HG03025 (cell line): ENCODE results near the gene SPATA46.

Experiments
- ATAC-seq: cut with Tn5 transposase; IDR thresholded peaks from one replicate; pipeline ENCODE4 v1.9.1; 2021; ENCODE audit warnings: mild to moderate bottlenecking, moderate library complexity; ENCODE audit not compliant: unreplicated experiment, low FRiP score

Gene SPATA46

DNA sequence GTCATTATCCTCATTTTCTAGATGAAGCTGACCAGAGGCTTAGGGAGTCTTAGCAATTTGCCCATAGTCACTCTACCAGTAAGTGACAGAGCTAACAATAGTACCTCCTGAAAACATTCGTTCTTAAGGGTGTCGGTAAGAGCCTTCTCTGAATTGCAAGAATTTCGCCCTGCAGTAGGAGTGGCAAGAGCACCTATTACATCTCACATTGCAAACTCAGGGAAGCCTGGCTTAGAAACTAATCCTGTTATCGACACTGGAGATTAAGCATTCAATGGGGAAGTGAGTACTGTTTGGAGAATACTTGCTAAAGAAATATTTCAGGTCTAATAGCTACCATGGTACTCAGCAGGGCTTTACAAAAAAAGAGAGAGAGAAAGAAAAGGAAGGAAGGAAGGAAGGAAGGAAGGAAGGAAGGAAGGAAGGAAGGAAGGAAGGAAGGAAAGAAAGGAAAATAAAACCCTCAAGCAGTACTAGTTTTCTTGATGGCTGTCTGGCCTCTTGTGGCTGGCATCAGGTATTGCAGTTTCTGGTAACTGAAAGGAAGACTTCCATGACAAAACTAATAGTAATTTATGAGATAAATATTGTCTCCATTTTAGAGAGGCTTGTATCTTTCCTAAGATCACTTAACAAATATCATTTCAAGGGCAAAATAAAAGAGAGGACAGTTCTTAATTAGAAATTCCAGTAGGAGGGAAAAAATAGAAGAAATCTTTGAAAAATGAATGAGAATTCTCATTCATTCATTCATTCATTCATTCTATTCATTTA lies 15.3 kb upstream of the SPATA46 start:
- no peak for ATAC-seq

DNA sequence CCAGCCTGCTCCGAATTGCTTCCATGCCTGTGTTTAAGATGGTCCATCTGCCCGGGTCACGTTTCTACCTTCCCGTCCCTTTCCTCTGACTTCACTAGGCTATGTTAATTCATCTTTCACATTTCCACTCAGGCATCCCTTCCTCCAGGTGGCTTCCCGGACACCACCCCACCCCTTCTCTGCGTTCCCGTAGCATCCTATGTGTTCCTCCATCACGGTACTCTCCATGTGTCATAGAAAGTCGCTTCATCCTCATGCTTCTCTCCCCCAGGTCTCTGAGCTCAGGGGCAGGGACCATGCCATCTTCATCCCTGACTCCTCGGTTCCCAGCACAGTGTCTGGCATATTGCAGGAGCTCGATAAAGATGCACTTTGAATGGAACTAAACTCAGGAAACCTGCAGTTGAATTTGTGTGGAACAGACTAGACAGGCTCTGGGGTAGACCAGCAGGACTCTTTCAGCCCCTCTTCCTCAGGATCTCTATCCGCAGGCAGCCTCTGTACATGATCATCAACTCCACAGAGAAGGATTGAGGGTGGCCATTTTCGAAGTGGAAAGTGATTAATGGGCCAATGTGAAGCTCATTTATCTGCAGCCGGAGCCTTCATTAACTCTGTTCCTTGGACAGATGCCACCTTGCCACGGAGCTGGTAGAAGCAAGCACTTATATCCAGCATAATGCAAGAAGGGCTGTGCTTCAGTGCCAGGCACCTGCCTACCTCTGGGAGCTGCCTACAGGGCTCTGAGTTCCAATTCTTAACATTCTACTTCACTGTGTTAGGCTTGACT lies 13.9 kb upstream of the SPATA46 start:
- no peak for ATAC-seq

DNA sequence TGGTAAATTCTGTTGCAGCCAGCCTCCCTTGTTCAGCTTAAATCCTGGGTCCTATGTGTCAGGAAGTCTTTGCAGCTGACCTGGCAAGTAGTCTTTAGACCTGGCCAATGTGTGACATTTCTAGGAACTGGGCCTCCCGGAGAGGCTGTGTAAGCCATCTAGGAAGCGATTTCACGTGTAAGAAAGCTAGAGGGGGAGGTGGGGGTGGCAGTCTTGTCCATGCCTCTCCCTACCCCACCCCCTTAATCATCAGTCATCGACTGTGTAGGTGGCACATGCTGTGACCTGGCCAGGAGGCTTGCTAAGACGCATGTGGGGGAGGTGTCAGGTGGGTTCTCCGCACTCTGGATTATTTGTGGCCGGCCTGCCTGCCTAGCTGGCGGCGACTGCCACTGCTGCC lies 13.3 kb upstream of the SPATA46 start:
- ATAC-seq, result no peak

DNA sequence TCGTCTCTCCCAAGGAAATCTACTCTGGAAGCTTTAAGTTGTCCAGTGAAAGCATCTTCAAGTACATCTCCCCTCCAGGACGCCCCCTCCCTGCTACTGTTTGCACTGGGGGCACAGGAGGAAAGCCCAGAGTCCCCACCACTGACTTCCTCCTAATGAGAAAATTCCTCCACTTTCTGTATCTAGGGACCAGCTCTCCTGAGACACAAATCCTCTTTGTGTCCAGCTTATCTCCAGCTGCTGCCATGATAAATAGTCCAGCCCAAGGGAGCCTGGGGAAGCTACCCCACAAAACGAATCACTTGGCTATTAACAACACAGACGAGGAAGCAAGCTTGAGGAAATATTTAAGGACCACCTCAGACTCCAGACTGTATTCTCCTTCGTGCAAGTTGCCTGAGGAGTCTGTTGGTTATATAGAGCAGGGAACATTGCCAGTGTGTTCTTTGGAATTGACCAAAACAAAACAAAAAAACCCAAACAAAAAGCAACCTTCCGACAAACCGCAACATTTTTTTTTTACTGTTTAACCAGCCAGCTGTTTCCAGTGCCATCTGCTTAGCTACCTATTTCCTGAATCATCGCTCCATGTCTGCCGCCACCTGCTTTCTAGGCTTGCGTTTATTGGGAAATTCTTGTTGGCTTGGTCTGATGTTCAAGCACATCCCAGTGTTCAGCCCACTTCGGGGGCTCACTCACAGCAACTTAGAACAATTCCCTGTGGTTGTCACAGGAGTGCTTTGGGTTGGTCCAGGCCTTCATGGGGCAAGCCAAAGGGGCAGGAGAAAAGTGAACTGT lies 12.6 kb upstream of the SPATA46 start:
- ATAC-seq, result no peak

DNA sequence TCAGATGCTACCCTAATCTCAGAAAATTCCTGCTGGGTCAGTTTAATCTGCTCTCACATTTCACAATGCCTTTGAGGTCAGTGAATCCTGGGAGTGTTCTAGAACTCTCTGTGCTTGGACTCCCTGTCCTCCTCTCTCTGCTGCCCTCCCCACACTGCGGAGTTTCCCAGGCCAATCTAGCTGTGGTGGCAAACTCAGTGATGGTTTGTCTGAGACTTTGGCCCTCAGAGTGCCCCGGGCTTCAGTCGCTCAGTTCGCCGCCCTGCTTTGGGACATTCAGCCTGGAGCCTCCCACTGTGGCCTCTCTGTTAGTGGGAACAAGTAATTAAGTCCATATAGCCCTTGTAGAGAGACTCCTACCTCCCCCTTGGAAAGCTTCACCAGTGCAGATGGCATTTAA lies 12.0 kb upstream of the SPATA46 start:
- ATAC-seq, result no peak

DNA sequence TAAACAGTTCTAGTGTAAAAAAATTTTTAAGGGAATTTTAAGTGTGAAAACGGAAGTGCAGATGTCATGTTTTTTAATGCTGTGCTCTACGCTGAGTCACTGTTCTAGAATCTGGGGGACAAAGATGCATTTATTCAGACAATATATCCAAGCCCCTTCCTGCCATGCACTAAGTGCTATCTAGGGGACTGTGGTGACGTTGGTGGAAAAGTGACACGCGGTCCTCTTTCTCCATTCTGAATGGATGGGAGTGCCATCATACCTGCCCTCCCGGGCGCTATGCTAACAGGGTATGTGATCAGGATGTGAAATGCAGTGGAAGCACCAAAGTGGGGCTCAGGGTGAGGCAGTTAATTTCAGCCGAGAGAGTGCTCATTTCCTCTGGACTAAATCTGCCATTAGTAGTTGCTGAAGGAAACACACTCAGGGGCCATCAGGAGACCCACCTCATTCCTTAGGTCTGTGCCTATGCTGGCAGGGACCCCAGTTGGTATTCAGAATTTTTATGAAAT lies 11.5 kb upstream of the SPATA46 start:
- ATAC-seq, result no peak

DNA sequence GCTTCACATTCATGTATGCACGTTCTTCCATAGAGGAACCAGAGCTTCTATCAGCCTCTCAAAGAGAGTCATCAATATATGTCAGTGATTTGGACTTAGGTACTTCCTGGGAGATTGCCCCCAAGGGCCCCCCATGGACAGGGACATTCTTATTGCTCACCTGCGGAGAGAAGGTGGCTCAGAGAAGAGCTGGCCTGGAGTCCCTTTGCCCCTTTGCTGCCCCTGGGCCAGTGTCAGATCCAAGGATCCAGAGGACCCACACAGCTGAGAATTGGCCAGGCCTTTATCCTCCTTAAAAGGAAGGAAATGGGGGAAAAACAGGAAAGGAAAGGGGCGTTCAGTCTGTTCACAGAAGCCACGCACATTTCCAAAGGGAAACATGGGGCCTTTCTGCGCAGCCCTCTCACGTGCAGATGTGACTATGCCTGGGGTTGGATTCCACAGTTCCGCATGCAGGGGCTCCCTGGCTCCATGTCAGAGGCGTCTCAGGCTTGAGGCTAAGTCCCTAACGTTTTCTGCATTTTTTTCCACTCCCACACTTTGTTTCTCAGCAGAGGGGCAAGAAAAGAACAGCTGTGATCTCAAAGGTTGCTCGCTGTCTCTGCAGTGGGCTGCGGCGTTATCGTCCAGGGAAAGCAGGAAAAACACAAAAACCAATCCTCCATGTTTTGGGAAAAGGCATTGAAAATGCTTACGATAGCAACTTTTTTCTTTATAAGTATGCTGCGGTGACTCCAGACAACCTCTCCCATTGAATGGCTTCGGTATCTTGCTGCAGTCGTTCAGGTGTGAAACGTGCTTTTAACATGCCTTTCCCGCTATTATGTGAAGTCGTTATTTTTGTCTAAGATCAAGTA lies 10.8 kb upstream of the SPATA46 start:
- no peak for ATAC-seq

DNA sequence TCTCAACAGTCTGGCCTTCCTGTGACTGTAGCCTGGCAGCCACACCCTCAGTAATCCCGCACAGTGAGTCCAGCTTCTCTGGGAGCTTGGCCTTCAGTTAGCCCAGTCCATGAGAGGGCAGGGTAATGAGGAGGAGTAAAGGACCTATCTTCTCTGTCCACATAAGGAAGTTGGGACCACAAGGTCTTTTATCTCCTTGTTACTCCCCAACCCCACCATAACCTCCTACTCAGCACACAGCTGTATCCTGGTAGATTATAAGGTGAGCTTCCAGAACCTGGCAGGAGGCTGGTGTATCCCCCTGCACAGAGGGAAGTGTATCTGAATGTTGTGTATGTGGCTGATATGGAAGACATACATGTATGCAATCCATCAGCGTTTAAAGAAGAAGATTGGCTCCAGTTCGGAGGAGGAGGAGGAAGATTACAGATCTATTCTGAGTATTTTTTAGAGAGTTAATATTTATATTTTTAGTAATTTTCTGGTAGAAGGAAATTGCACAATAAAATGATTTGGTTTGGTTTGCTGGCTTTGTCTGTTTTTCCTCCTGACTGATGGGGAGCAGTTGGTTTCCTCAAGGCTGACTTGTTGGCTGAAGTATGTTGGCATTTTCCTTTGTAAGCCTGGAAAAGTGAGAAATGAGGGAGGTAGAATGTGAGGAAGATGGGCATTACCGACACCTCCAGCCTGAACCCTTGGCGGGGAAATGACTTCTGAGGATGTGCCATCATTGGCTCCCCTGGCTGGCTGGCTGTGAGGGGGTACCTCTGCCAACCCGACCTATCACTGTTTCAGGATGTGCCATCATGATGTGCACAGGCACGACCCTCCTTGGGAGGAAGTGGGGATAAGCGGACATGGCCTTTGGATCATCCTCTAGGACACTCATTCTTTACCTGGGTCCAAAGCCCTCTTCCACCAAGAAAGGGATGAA lies 9.9 kb upstream of the SPATA46 start:
- ATAC-seq, result no peak

DNA sequence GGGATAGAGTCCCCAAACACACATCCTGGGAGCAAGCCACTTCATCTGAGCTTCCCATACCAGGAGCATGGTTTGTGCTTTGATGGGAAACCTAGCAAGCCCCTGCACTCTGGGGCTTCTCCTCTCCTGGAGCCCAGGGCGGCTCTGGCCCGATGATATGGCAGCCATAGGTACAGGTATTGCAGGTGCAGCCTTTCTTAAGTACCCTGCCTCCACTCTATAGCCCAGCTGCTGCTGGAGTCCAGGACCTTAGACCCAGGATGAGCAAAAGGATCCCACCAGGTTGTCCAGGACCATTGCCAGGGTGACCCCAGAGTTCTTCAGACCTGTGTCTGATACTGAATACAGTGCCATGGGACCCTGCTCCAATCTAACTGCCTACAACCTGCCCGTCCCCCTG lies 9.0 kb upstream of the SPATA46 start:
- ATAC-seq, result no peak

DNA sequence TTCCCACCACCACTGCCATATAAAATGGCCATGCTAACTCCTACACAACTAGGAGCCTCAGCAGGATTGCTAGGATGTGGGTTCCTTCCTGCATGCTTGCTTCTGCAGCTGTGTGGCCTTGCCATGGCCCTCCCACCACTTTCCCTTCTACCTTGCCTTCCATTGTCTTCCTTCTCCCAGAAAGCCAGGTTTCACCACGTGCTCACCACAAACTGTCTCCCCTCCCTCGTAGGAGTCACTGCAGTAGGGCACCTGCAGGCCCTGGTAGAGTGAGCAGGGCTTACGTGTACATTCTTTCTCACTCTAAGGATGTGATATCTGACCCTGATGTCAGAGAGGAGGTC lies 8.6 kb upstream of the SPATA46 start:
- no peak for ATAC-seq

DNA sequence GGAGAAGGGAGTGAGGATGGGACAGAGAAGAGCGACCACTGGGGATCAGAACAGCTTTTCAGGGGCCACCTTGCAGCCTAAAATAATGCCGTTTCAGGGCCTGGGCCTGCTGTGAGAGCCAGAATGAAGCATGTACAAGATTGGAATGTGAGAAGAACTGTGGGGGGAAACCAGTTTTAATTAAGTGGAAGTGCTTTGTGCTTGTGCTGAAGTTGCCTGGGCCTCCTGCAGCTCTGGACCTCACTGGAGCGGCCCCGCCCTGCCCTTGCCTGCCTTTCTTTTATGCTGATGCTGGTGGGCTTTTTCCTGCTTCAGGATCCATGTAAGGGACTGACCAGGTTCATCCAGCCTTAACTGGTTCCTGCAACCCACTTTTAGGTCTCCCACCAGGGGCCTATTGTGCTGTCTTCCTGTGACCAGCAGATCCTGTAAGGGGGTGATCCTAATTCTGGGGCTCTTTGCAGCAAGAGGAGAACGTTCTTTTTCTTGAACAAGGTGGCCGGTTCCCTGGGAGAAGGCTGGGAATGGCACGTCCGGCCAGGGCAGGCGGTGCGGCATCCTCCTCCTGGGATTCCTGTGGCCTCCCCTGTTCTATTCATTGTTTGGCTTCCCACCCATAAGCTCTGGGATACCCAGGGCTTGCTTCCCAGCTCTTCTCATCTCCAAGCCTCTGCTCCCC lies 8.1 kb upstream of the SPATA46 start:
- no peak for ATAC-seq

DNA sequence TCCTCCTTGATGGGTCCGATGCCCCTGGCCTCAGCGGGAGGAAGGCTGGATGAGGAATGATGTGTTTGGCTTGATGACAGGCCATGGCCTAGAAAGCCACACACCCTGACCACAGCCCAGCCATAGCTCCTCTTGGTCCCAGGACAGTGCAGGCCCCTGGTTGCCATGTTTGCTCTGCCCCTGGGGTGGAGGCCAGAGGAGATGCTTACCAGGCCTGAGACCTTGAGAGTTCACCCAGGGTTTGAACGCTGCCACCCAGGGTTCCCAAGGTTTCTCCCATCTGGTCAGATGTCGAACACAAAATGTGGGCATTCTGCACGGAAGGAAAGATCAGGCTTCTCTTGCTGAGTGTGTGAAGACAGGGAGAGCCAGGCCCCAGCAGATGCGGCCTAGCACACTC lies 7.5 kb upstream of the SPATA46 start:
- ATAC-seq, result no peak

DNA sequence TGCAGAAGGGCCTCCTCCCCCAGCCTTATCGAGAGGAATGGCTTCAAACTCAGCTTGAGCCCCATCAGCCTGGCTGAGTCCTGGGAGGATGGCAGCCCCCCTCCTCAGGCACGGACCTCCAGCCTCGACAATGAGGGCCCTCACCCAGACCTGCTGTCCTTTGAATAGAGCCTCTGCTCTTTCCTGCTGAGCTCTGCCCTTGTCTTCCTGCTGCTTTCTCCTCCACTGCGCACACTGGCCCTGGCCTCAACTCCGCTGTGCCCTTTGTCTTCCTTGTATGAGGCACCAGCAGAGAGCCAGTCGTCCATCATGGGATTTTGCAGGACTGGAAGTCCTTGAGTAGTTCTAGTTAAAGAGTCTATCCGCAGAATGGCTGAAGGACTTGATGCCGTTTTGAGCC lies 6.9 kb upstream of the SPATA46 start:
- ATAC-seq, result no peak

DNA sequence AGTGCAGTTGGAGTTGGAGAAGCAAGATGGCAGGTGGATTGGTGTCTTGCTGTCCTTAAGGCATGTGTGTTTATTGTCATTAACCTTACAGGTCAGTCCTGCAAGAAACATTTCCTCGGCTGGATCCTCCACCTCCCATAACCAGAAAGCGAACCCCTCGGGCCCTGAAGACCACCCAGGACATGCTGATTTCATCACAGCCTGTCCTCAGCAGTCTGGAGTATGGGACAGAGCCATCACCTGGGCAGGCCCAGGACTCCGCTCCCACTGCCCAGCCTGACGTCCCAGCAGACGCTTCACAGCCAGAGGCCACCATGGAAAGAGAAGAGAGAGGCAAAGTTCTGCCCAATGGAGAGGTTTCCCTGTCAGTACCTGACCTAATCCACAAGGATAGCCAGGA lies 6.4 kb upstream of the SPATA46 start:
- no peak for ATAC-seq

DNA sequence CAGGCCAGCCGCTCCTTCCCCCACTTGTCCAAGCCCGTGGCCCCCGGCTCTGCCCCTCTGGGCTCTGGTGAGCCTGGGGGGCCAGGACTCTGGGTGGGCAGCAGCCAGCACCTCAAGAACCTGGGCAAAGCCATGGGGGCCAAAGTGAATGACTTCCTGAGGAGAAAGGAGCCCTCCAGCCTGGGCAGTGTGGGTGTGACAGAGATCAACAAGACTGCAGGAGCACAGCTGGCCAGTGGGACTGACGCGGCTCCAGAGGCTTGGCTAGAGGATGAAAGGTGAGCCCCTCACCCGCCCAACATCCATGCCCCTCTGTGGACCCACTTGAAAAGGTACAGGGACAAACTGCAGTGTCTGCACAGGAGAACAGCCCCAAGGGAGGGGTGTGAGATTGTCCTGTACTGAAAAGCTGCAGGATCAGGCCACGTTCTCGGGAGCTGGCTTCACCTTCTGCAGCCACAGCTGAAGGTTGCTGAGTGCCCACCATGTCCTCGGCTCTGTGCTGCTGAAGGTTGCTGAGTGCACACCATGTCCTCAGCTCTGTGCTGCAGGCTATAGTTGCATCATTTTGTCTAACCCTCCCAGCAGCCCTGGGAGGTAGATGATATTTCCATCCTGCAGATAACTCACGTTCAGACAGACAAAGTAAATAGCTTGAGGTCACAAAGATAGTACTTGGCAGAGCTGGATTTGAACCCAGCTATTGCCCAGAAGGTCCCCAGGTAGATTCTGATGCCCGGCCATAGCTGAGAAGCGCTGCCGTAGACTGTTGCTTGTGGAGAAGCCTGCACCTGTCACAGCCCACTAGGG lies 5.5 kb upstream of the SPATA46 start:
- ATAC-seq, result no peak

DNA sequence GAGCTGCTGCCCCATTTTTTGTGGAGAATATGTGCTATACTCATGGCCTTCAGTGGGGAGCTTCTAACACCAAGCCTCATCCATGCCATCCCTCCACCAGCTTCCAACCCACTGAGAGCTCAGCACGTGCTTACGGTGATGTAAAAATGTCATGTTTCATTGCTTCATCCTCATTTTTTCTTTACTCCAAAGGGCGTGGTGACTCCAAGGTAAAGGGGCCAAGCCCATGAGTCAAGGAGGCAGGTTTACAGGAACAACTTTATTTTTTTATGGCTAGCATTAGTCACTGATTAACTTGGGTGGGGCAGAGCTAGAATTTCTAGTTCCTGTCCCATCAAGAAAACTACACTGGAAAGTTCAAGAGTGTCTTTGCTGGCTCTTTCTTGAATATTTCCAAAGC lies 4.7 kb upstream of the SPATA46 start, which contains the start of gene C1orf226:
Gene C1orf226 (plus strand): TSS at position 346 of the 400 bp plus-strand sequence. CDS start 174 bp downstream, outside the sequence.
- ATAC-seq, result no peak

DNA sequence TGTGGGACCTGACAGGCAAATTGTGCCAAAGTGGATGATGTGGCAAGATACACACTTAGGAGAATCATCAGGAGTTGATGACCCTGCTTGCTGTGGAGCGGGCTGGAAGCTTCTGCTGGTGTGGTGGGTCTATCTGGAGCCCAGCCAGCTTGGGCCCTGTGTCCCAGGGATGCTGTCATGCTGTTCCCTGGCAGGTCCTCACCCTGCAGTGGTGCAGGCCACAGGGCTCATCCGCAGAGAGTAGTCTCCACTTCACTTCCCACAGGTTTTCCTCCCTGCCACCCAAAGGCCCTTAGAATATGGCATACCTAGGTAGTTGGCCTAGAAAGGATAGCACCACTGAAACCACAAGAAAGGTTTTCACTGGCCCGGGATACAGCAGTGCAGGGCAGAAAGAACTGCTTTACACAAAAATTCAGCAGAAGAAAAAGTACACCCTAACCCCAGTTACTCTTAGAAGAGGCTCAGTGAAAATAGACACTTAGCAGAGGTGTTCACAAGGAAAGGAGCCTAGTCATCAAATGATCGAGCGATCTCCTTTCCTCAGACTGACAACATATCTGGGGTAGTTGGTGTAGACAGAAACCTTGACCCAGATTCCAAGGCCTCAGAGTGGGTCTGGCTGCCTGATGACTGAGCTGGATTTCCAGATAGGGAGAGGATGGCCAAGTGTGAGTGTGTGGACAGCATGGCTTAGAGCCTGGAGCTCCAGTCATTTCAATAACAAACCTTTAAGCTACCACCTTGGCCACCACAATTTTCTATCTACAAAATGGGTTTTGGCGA lies 3.6 kb upstream of the SPATA46 start:
- no peak for ATAC-seq
